A549 (cell line): Measurements from ENCODE around the gene CCND1. TPM values are rescaled to one million over a fixed set of nuclear protein-coding genes. Genes with fewer than 3 reads are reported as not detected.

Experiments
- ATAC-seq, 2 experiments: fragments of 200-7000 bp in 1 of 2; fragments of >200 bp in 1 of 2; cut with Nextera tagmentation in 1 of 2; cut with Tn5 transposase in 1 of 2; 3 replicates each; pipeline versions ENCODE4 v1.8.0 to v1.9.1; 2018 to 2020; ENCODE audit warnings: mild to moderate bottlenecking in 1 of 2, moderate library complexity in 1 of 2
- CTCF ChIA-PET: fragments of 300-600 bp; sonication (Branson Sonifier 250); formaldehyde crosslinking; extraction: SDS; loops from one replicate; lab custom pipeline; 2021; ENCODE audit warnings: antibody characterized with exemption, inconsistent platforms; lab: Yijun Ruan, JAX
- POLR2A ChIA-PET: fragments of 350-600 bp; formaldehyde crosslinking; extraction: SDS; loops from one replicate; lab custom pipeline; 2021; ENCODE audit warnings: antibody characterized with exemption, inconsistent platforms; lab: Yijun Ruan, JAX
- DNase-seq, 2 experiments: peaks; one replicate each; pipeline versions ENCODE4 v3.0.0 to v3.0.0-alpha.2; 2011 to 2016; ENCODE audit warnings: low read depth in 1 of 2, low spot score in 1 of 2
- FAIRE-seq: peaks from 2 replicates; lab custom pipeline; 2011; peaks lifted over from hg19 to GRCh38; lab: Jason Lieb, UNC
- H3K27ac ChIP-seq, 2 experiments: fragments of >200 bp; sonication (Bioruptor Twin); formaldehyde crosslinking; 3 replicates each; pipeline ENCODE4 v1.5.1; 2016 to 2017
- H3K4me1 ChIP-seq: fragments of >200 bp; sonication (Bioruptor Twin); formaldehyde crosslinking; 3 replicates; pipeline ENCODE4 v1.6.1; 2016
- H3K4me2 ChIP-seq: fragments of >200 bp; sonication (Bioruptor Twin); formaldehyde crosslinking; 3 replicates; pipeline ENCODE4 v1.6.1; 2016
- H3K4me3 ChIP-seq: fragments of >200 bp; sonication (Bioruptor Twin); formaldehyde crosslinking; 3 replicates; pipeline ENCODE4 v1.5.1; 2016
- H3K9me3 ChIP-seq: fragments of >200 bp; sonication (Bioruptor Twin); formaldehyde crosslinking; 3 replicates; pipeline ENCODE4 v1.6.1; 2016
- CBX2 ChIP-seq: fragments of 200-600 bp; sonication (generic); IDR thresholded peaks from 2 replicates; pipeline ENCODE4 v1.6.1; 2016; ENCODE audit warnings: low read depth, mild to moderate bottlenecking, borderline replicate concordance
- CEBPB ChIP-seq, 2 experiments: fragments of >200 bp in 1 of 2; sonication (Bioruptor Twin) in 1 of 2; formaldehyde crosslinking in 1 of 2; IDR thresholded peaks; 2 replicates each; pipeline ENCODE4 v1.6.1; 2012 to 2016
- CTCF ChIP-seq: fragments of >200 bp; sonication (Bioruptor Twin); formaldehyde crosslinking; IDR thresholded peaks from 3 replicates; pipeline ENCODE4 v1.5.1; 2016
- EHF ChIP-seq: fragments of 250-450 bp; sonication (Bioruptor Pico); IDR thresholded peaks from 2 replicates; pipeline ENCODE4 v1.5.0; 2020; ENCODE audit warnings: mild to moderate bottlenecking
- ELK1 ChIP-seq: fragments of 150-350 bp; IDR thresholded peaks from 2 replicates; pipeline ENCODE4 v1.6.1; 2014; ENCODE audit warnings: low read depth, mild to moderate bottlenecking, low read length
- FOSB ChIP-seq: fragments of 250-450 bp; sonication (Bioruptor Pico); IDR thresholded peaks from 2 replicates; pipeline ENCODE4 v1.5.0; 2020; ENCODE audit warnings: mild to moderate bottlenecking, moderate library complexity
- FOXS1 ChIP-seq: fragments of 250-450 bp; sonication (Bioruptor Pico); IDR thresholded peaks from 2 replicates; pipeline ENCODE4 v1.5.0; 2020; ENCODE audit warnings: mild to moderate bottlenecking, moderate library complexity
- HEYL ChIP-seq: fragments of 250-450 bp; sonication (Bioruptor Pico); IDR thresholded peaks from 2 replicates; pipeline ENCODE4 v1.8.0; 2021; ENCODE audit warnings: mild to moderate bottlenecking, moderate library complexity
- HOXB13 ChIP-seq: fragments of 250-450 bp; sonication (Bioruptor Pico); IDR thresholded peaks from 2 replicates; pipeline ENCODE4 v1.5.0; 2020; ENCODE audit warnings: low read depth, mild to moderate bottlenecking, moderate library complexity
- JUN ChIP-seq, 2 experiments: fragments of >200 bp; sonication (Bioruptor Twin); formaldehyde crosslinking; IDR thresholded peaks; 2 replicates in 1 of 2; 3 replicates in 1 of 2; pipeline ENCODE4 v1.6.1; 2016 to 2017
- KDM1A ChIP-seq: fragments of 200-600 bp; sonication (generic); IDR thresholded peaks from 2 replicates; pipeline ENCODE4 v1.6.1; 2016; ENCODE audit warnings: low read depth, mild to moderate bottlenecking
- MAFK ChIP-seq: fragments of 450-650 bp; IDR thresholded peaks from 2 replicates; pipeline ENCODE4 v1.6.1; 2014; ENCODE audit not compliant: partially characterized antibody
- MYC ChIP-seq: IDR thresholded peaks from 2 replicates; pipeline ENCODE4 v1.6.1; 2012; ENCODE audit warnings: mild to moderate bottlenecking, inconsistent platforms, low read length, improper control_type of control experiment, borderline replicate concordance
- RAD21 ChIP-seq, 2 experiments: fragments of >200 bp in 1 of 2; sonication (Bioruptor Twin) in 1 of 2; formaldehyde crosslinking in 1 of 2; IDR thresholded peaks in 1 of 2; conservative IDR thresholded peaks in 1 of 2; 2 replicates in 1 of 2; 3 replicates in 1 of 2; pipeline ENCODE4 v1.6.1; 2012 to 2018; ENCODE audit warnings: inconsistent platforms in 1 of 2
- RCOR1 ChIP-seq: fragments of 150-350 bp; IDR thresholded peaks from 2 replicates; pipeline ENCODE4 v1.6.1; 2014; ENCODE audit warnings: antibody characterized with exemption, low read length, low read depth
- SMC3 ChIP-seq: fragments of >200 bp; sonication (Bioruptor Twin); formaldehyde crosslinking; IDR thresholded peaks from 3 replicates; pipeline ENCODE4 v1.6.1; 2018; ENCODE audit warnings: inconsistent platforms
- SREBF2 ChIP-seq: fragments of 450-650 bp; IDR thresholded peaks from 2 replicates; pipeline ENCODE4 v1.6.1; 2014; ENCODE audit warnings: mild to moderate bottlenecking, moderate library complexity
- TFCP2L1 ChIP-seq: fragments of 250-450 bp; sonication (Bioruptor Pico); IDR thresholded peaks from 2 replicates; pipeline ENCODE4 v1.5.0; 2021; ENCODE audit warnings: mild to moderate bottlenecking
- TP53 ChIP-seq: fragments of 250-450 bp; sonication (Bioruptor Pico); IDR thresholded peaks from 2 replicates; pipeline ENCODE4 v1.5.0; 2021; ENCODE audit warnings: mild to moderate bottlenecking, moderate library complexity
- USF2 ChIP-seq: fragments of 450-650 bp; IDR thresholded peaks from 2 replicates; pipeline ENCODE4 v1.6.1; 2014; ENCODE audit warnings: antibody characterized with exemption
- ZC3H11A ChIP-seq: fragments of 450-650 bp; IDR thresholded peaks from 2 replicates; pipeline ENCODE4 v1.6.1; 2014; ENCODE audit warnings: antibody characterized with exemption, mild to moderate bottlenecking
- ZFP36 ChIP-seq: fragments of 450-650 bp; IDR thresholded peaks from 2 replicates; pipeline ENCODE4 v1.6.1; 2014; ENCODE audit warnings: borderline replicate concordance; ENCODE audit not compliant: partially characterized antibody
- ZSCAN20 ChIP-seq: fragments of 250-450 bp; sonication (Bioruptor Pico); IDR thresholded peaks from 2 replicates; pipeline ENCODE4 v1.8.0; 2022; ENCODE audit warnings: mild to moderate bottlenecking, moderate library complexity
- WGBS: methylation state at CpG from one replicate; pipeline ENCODE4 v1.1.6; 2017; ENCODE audit errors: missing lambda C conversion rate; 5-methylcytosine and 5-hydroxymethylcytosine counted together
- polyA plus RNA-seq, 4 experiments: library from polyadenylated mRNA; depleted of rRNA in 3 of 4; stranded (reverse); fragments of >200 nt; fragmentation: RNase III in 1 of 4; extraction: RNeasy Plus Mini Kit Qiagen cat#74134 plus additional on column Dnase treatment in 1 of 4; gene quantifications; 2 replicates in 3 of 4; 3 replicates in 1 of 4; pipeline ENCODE4 v1.2.3, GENCODE V29; 2011 to 2017
- TF ChIP-seq, protein P1 (sequence below): fragments of >200 bp; sonication (Bioruptor Twin); formaldehyde crosslinking; IDR thresholded peaks from 3 replicates; pipeline ENCODE4 v1.6.1; 2016
- TF ChIP-seq, protein P2 (sequence below): IDR thresholded peaks from 2 replicates; pipeline ENCODE4 v1.6.1; 2012; ENCODE audit warnings: low read depth, borderline replicate concordance
- TF ChIP-seq, protein P3 (sequence below): fragments of >200 bp; sonication (Bioruptor Twin); formaldehyde crosslinking; IDR thresholded peaks from 2 replicates; pipeline ENCODE4 v1.6.1; 2016
- TF ChIP-seq, protein P4 (sequence below): fragments of 250-450 bp; sonication (Bioruptor Pico); IDR thresholded peaks from 2 replicates; pipeline ENCODE4 v1.5.0; 2020; ENCODE audit warnings: low read depth, mild to moderate bottlenecking, moderate library complexity
- TF ChIP-seq, protein P5 (sequence below): IDR thresholded peaks from 2 replicates; pipeline ENCODE4 v1.6.1; 2012

Gene CCND1
- polyA plus RNA-seq, 2 of the 4 experiments (the other 2 are of a cell fraction): 131 to 136 TPM

DNA sequence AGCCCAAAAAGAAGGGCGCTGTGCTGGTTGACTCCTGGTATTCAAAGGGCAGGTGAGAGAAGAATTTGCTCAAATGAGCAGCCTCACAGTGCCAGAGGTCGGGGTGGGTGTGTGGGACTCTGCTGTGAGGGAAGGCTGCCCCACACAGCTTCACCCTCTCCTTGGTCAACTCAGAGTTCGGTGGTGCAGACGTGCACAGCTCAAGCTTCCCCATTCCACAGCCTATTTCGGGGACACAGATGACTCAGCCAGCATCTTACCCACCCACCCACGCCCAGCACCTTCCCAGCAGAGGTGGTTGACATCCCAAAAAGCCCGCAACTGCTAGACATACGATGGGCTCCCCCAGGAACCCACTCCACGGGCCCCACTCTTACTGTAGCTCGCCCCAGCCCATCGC lies 46.5 kb upstream of the CCND1 start (continued):
- no peak for TF ChIP-seq CTCF
- TF ChIP-seq, protein P1, sequence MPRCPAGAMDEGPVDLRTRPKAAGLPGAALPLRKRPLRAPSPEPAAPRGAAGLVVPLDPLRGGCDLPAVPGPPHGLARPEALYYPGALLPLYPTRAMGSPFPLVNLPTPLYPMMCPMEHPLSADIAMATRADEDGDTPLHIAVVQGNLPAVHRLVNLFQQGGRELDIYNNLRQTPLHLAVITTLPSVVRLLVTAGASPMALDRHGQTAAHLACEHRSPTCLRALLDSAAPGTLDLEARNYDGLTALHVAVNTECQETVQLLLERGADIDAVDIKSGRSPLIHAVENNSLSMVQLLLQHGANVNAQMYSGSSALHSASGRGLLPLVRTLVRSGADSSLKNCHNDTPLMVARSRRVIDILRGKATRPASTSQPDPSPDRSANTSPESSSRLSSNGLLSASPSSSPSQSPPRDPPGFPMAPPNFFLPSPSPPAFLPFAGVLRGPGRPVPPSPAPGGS: no peak
- TF ChIP-seq ZFP36: no peak
- TF ChIP-seq SMC3: no peak
- no peak for TF ChIP-seq HEYL (CRISPR knock-in tag)
- TF ChIP-seq, protein P2, sequence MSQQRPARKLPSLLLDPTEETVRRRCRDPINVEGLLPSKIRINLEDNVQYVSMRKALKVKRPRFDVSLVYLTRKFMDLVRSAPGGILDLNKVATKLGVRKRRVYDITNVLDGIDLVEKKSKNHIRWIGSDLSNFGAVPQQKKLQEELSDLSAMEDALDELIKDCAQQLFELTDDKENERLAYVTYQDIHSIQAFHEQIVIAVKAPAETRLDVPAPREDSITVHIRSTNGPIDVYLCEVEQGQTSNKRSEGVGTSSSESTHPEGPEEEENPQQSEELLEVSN: no peak
- TF ChIP-seq MAFK: no peak
- no peak for TF ChIP-seq ZC3H11A
- no peak for TF ChIP-seq USF2

- CTCF ChIA-PET: no interaction called here
- H3K4me3 ChIP-seq: no peak overlapping the region
- no peaks in the 10 kb centered on the region for H3K4me1 ChIP-seq
- POLR2A ChIA-PET: no interaction called here
- ATAC-seq (no peak), DNase-seq (no peak), FAIRE-seq (no peak)
- no peak overlapping the region for H3K27ac ChIP-seq
- H3K4me2 ChIP-seq: no peak overlapping the region
- no peaks in the 10 kb centered on the region for H3K9me3 ChIP-seq
- no peak for TF ChIP-seq FOXS1
- TF ChIP-seq FOSB (CRISPR knock-in tag): no peak
- TF ChIP-seq ZC3H11A: no peak
- no peak for TF ChIP-seq SREBF2
- 69% methylated on average over 17 of the region's 18 CpGs for WGBS
Observed at GRCh38 chr11:69595805-69596665, 44.9 kb upstream of the CCND1 start.

DNA sequence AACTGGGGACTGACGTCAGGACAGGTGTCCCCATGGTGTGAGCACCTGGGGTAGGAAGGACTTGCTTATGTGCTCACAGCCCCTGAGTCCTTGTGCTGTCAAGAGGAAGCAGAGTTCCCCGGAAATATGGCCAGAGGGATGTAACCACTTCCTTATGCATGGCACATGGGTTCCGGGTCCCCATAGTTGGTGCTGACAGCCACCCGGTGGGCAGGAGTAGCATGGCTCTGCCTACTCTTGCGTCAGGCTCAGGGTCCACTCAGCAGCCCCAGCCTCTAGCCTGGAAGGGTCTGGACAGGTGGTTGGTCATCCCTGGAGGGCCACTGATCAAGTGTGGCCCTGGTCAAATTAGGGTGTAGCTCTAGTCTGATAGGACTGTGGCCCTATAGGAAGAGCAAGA lies 42.8 kb upstream of the CCND1 start:
- FAIRE-seq (no peak), DNase-seq (peak in 1 of 2 experiments; percentile 47), ATAC-seq (peak in 1 of 2 experiments; percentile 70; a peak in 4 of 6 replicates)
- POLR2A ChIA-PET: no interaction called here
- no peaks in the 10 kb centered on the region for H3K9me3 ChIP-seq
- CTCF ChIA-PET: interaction anchor here (0.6 to 4.0 kb wide), 4 partner anchors 9 to 893 kb away, joined by 3 to 21 read pairs (median 3); no protein-coding TSS in a partner anchor
- 65% methylated on average over 5 of the region's 5 CpGs for WGBS
- no peak overlapping the region for H3K4me2 ChIP-seq
- H3K27ac ChIP-seq: no peak overlapping the region
- H3K4me3 ChIP-seq: no peak overlapping the region
- no peaks in the 10 kb centered on the region for H3K4me1 ChIP-seq
- TF ChIP-seq CEBPB (IDR thresholded peaks at IDR 0.05): 0 out of 4 replicates have a peak, but pooled peaks of 1 of the 2 experiments have one; percentile 16
- no peak for TF ChIP-seq TFCP2L1 (CRISPR knock-in tag)
- TF ChIP-seq TP53 (CRISPR knock-in tag): no peak
- TF ChIP-seq, protein P3, sequence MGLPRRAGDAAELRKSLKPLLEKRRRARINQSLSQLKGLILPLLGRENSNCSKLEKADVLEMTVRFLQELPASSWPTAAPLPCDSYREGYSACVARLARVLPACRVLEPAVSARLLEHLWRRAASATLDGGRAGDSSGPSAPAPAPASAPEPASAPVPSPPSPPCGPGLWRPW: no peak
- no peak for TF ChIP-seq RCOR1
- no peak for TF ChIP-seq EHF (CRISPR knock-in tag)
- TF ChIP-seq RAD21 (conservative IDR thresholded peaks at IDR 0.05 in 1 of 2, IDR thresholded peaks at IDR 0.05 in 1 of 2): peak; percentile 44 to 50
- peak; percentile 36; the same call in 2 of the 3 replicates for TF ChIP-seq SMC3
- no peak for TF ChIP-seq CBX2
- TF ChIP-seq ZSCAN20: no peak
- TF ChIP-seq, protein P4, sequence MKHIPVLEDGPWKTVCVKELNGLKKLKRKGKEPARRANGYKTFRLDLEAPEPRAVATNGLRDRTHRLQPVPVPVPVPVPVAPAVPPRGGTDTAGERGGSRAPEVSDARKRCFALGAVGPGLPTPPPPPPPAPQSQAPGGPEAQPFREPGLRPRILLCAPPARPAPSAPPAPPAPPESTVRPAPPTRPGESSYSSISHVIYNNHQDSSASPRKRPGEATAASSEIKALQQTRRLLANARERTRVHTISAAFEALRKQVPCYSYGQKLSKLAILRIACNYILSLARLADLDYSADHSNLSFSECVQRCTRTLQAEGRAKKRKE (CRISPR knock-in tag): no peak
- no peak for TF ChIP-seq HOXB13 (CRISPR knock-in tag)
- TF ChIP-seq ELK1: no peak
- no peak for TF ChIP-seq MYC
- TF ChIP-seq KDM1A: no peak
- TF ChIP-seq, protein P5, sequence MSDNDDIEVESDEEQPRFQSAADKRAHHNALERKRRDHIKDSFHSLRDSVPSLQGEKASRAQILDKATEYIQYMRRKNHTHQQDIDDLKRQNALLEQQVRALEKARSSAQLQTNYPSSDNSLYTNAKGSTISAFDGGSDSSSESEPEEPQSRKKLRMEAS: peak; percentile 33; the same call in 1 of the 2 replicates
- TF ChIP-seq MAFK: no peak
- TF ChIP-seq JUN (IDR thresholded peaks at IDR 0.05): no peak
